Epithelial cell of proximal tubule (primary cell): Measurements from ENCODE around the gene C16orf92. TPM values are rescaled to one million over a fixed set of nuclear protein-coding genes. Genes with fewer than 3 reads are reported as not detected.

Experiments
- DNase-seq: peaks from one replicate; pipeline ENCODE4 v3.0.0-alpha.2; 2011; ENCODE audit warnings: low read depth
- H3K4me3 ChIP-seq: 2 replicates; pipeline ENCODE4 v1.5.1; 2011; ENCODE audit warnings: low read depth, mild to moderate bottlenecking, low read length
- total RNA-seq: library from RNA; depleted of rRNA; stranded (reverse); fragments of >200 nt; gene quantifications from 2 replicates; pipeline ENCODE4 v1.2.3, GENCODE V29; 2015
- TF ChIP-seq, protein P1 (sequence below): conservative IDR thresholded peaks from 2 replicates; pipeline ENCODE4 v1.5.1; 2012; ENCODE audit warnings: low read depth, mild to moderate bottlenecking, low read length

The C16orf92 gene
- total RNA-seq, 1 donor from 2014 or later: not detected

DNA sequence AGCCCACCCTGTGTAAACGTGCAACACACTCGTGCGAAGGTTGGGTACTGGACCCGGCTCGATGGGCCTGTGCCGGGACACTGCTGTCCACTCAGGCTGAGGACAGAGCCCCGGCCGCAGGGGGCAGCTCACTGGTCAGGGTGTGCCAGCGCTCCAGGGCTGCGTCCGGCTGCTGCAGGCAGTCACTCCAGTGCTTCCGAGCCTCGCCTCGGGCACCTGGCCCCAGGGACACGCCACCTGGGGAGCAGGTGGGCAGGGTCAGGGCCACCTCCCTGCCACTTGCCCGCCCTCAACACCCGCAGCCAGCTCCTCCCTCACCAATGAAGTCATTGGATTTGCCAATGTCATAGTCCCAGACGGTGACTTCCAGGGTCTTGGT is 16.9 kb upstream of the C16orf92 start:
- no peak overlapping the region for H3K4me3 ChIP-seq
- DNase-seq: no peak
- TF ChIP-seq, protein P1, sequence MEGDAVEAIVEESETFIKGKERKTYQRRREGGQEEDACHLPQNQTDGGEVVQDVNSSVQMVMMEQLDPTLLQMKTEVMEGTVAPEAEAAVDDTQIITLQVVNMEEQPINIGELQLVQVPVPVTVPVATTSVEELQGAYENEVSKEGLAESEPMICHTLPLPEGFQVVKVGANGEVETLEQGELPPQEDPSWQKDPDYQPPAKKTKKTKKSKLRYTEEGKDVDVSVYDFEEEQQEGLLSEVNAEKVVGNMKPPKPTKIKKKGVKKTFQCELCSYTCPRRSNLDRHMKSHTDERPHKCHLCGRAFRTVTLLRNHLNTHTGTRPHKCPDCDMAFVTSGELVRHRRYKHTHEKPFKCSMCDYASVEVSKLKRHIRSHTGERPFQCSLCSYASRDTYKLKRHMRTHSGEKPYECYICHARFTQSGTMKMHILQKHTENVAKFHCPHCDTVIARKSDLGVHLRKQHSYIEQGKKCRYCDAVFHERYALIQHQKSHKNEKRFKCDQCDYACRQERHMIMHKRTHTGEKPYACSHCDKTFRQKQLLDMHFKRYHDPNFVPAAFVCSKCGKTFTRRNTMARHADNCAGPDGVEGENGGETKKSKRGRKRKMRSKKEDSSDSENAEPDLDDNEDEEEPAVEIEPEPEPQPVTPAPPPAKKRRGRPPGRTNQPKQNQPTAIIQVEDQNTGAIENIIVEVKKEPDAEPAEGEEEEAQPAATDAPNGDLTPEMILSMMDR: no peak

DNA sequence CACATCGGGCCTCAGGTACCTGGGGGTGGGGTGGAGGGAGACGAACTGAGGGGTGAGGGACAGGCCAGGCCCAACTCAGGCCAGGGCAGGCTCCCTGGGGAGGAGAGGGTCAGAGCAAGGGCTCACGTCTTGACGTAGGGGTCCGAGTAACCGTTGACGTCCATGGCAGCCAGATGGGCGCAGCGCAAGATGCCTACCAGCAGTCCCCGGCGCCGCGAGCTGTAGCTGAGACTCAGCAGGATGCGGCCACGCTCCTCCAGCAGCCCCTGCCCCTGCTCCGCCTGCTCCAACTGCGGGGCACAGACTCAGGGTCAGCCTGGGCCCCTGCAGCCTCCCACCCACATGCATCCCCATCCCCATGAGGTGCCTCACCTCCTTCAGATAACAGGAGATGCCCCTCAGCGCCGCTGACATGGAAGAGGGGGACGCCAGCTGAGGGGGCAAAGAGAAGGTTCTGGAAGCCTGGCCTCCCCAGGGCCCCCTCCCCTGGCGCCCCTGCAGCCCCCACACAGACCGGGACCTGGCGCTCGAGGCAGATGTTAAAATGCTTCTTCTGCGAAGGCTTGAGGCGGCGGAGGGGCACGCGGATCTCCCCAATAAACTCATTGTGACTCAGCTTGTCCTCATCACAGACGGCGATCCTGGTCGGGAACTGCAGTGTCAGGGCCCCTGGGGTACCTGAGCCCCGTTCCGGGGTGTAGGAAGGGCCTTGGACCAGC is 16.2 kb upstream of the C16orf92 start:
- H3K4me3 ChIP-seq: no peak overlapping the region
- TF ChIP-seq, protein P1: no peak
- no peak for DNase-seq

DNA sequence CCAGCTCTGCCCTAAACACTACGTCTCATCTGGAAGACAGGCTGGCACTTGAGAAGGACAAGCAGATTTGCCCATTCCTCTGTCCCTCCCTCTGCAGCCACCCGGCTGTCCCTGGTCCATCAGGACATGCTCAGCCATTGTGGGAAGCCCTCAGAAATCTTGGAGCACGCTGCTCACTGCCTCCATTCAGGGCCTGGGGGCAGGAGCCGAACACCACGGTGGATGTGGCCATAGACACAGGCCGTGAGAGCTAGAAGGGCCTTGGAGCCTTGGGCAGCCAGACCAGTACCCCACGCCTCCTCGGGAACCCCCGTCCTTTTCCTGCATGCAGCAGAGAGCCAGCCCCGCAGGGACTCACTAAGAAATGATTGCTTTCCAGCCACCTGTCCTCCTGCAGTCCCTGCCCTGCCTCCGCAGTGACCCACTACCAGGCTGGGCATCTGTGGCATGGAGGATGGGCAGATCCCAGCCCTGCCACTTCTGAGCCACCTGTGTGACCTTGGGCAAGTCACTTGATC is 15.6 kb upstream of the C16orf92 start:
- no peak overlapping the region for H3K4me3 ChIP-seq
- TF ChIP-seq, protein P1: no peak
- DNase-seq: no peak

DNA sequence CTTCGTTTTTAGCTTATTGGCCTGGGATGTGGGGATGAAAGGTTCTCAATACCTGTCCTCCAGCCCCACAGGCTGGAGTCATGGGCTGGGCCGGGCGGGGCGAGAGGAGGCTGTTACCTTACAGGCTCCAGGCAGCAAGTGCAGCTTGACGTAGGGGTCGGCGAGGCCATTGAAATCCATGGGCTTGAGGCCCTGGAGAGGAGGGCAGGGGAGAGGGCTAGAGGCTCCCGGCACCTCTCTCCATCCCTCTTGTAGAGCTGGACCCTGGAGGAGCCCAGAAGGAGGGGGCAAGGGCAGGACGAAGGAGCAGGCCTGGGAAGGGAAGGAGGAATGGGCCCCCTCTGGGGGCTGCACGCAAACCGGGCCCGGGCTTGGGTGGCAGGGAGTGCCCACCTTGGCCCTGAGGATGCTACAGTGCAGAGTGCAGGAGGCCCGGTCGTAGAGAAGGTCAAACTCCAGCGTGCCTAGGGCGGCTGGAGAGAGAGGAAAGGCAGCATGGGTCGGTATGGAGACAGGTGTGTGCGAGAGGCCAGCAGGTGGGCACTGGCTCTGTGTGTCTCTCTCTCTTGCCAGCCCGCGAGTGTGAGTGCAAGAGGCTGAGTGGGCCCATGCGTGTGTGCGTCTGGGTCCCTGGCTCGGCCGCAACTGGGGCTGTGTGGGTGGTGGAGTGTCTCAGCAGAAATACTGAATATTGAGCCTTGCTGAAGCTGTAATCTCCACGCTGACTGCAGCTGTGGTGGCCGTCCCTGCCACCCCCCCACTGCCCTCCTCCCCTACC is 13.7 kb upstream of the C16orf92 start:
- no peak overlapping the region for H3K4me3 ChIP-seq
- DNase-seq: no peak
- TF ChIP-seq, protein P1: no peak

DNA sequence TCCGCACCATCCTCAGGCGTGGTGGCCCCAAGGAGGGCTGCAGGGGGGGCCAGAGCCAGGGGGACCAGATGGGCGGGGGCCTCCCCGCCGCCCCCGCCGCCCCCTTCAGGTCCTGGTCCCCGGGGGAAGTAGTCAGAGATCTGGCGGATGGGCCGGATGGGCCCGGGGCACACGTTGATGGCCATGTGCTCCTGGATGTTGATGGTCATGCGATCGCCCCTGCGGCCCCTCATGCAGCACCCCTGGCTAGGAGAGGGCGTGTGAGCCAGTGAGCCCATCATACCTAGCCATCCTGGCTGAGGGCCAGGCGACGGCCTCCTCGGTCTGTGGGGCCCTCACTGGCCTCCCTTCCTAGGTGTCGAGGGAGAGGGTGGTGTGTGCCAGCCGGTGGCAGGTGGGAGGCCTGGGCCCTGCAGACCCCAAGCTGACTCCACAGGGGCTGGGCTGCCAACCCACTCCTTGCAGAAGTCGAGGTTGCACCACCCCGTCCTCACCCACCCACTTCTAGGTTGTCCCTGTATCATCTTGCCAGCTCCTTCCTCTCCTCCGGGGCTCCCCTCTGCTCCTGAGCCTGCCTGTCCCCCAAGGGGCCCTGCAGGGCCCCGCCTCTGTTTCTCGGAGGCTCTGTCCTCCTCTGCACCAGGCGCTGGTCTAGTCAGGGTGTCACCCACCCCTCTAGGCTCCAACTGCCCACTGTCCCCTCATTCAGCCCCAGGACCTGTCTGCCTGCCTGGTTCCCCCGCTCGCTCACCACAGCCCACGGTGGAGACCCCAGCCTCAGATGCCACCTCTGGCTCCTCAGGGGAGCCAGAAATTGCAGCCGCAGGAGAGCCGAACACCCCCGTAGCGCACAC is 12.8 kb upstream of the C16orf92 start:
- TF ChIP-seq, protein P1: no peak
- no peak overlapping the region for H3K4me3 ChIP-seq
- no peak for DNase-seq

DNA sequence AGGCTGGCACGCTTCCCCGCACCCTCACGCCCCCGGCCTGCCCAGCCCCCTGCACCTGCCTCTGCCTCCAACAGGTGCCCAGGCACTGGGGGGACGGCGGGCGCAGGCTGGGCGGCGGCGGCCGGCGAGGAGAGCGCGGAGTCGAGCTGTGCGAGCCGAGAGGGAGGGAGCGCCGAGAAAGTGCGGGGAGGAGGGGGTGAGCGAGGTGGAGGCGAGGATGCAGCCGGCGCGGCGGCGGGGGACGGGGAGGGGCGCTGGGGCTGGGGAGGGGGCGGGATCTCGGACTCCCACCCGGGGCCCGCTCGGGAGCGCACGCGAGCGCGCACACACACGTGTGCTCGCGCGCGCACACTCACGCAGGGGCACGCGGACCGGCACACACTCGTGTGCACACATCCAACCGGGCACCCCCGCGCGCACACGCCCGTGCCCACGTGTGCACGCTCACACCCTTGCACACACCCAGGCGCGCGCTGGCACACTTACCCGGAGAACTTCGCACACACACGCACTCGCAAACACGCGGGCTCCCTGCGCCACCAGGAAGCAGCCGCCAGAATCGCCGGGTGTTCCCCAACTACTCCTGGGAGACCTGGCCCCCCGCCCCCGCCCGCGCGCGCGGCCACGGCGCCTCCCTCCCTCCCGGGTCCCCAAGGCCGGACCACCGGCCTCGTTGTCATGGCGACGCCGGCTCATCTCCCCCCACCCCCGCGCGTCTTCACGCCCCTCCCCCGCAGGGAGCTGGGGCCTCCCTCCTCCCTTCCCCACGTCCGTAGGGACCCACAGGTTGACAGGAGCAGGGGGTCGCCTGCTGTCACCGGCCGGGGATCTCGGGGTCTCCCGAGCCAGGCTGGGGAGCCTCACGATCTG is 11.9 kb upstream of the C16orf92 start, which contains the start of gene DOC2A:
Gene DOC2A (minus strand): TSS at position 184 of the 870 bp plus-strand sequence. CDS start 805 bp downstream, outside the sequence.
- H3K4me3 ChIP-seq: peak within 1 kb of the TSS; percentile 21
- TF ChIP-seq, protein P1: no peak
- DNase-seq: no peak
